HG03097 (cell line): ENCODE results near the gene CTBP2.

ENCODE experiments used
- ATAC-seq: cut with Tn5 transposase; IDR thresholded peaks from one replicate; pipeline ENCODE4 v1.9.1; 2021; ENCODE audit not compliant: unreplicated experiment, low FRiP score

The CTBP2 gene

GRCh38 chr10:125147971-125148439, 12.4 kb downstream of the CTBP2 start:
- ATAC-seq = no peak

GRCh38 chr10:125146791-125147579, 13.4 kb downstream of the CTBP2 start:
- peak; percentile 56 for ATAC-seq

GRCh38 chr10:125145636-125146035, 14.7 kb downstream of the CTBP2 start:
- ATAC-seq = no peak

GRCh38 chr10:125144693-125145623, 15.4 kb downstream of the CTBP2 start:
- no peak for ATAC-seq

GRCh38 chr10:125144206-125144605, 16.2 kb downstream of the CTBP2 start:
- ATAC-seq = no peak

- ATAC-seq = no peak
These were observed 17.4 kb downstream of the CTBP2 start for GRCh38 chr10:125142946-125143345.

- ATAC-seq = no peak
These were observed 18.4 kb downstream of the CTBP2 start for GRCh38 chr10:125141860-125142484.

GRCh38 chr10:125141150-125141859, 19.1 kb downstream of the CTBP2 start:
- ATAC-seq = no peak

- no peak for ATAC-seq
These were observed 20.2 kb downstream of the CTBP2 start for GRCh38 chr10:125140151-125140550.

GRCh38 chr10:125137601-125138438, 22.5 kb downstream of the CTBP2 start:
- ATAC-seq = no peak

- no peak for ATAC-seq
These were observed 24.3 kb downstream of the CTBP2 start for GRCh38 chr10:125136087-125136486.

GRCh38 chr10:125135771-125136035, 24.7 kb downstream of the CTBP2 start:
- ATAC-seq = no peak

GRCh38 chr10:125134916-125135770, 25.2 kb downstream of the CTBP2 start:
- ATAC-seq = no peak

GRCh38 chr10:125134483-125134848, 25.9 kb downstream of the CTBP2 start:
- no peak for ATAC-seq

- no peak for ATAC-seq
These were observed 26.5 kb downstream of the CTBP2 start for GRCh38 chr10:125133696-125134482.

GRCh38 chr10:125132344-125132743, 28.0 kb downstream of the CTBP2 start:
- ATAC-seq = no peak

- no peak for ATAC-seq
These were observed 29.4 kb downstream of the CTBP2 start for GRCh38 chr10:125130916-125131315.

GRCh38 chr10:125130260-125130659, 30.1 kb downstream of the CTBP2 start:
- ATAC-seq = no peak
